22Rv1 (cell line): ENCODE measurements around the gene LETM1.

ENCODE experiments used
- H3K27ac ChIP-seq: fragments of 450-650 bp; 2 replicates; pipeline ENCODE4 v1.5.1; 2017
- CTCF ChIP-seq: fragments of 450-650 bp; IDR thresholded peaks from 2 replicates; pipeline ENCODE4 v1.5.1; 2017; ENCODE audit warnings: mild to moderate bottlenecking
- ZFX ChIP-seq: fragments of 450-650 bp; IDR thresholded peaks from 2 replicates; pipeline ENCODE4 v1.6.1; 2017; ENCODE audit warnings: antibody characterized with exemption, borderline replicate concordance

Gene LETM1

GRCh38 chr4:1779588-1780382 lies 76.2 kb downstream of the LETM1 start:
- no peak for TF ChIP-seq ZFX
- no peak for TF ChIP-seq CTCF
- no peak overlapping the region for H3K27ac ChIP-seq

GRCh38 chr4:1778642-1779392 lies 77.1 kb downstream of the LETM1 start:
- no peak for TF ChIP-seq CTCF
- no peak for TF ChIP-seq ZFX
- H3K27ac ChIP-seq, result no peak overlapping the region

GRCh38 chr4:1777822-1778641 lies 77.9 kb downstream of the LETM1 start:
- TF ChIP-seq ZFX (no peak), CTCF (no peak)
- no peak overlapping the region for H3K27ac ChIP-seq

- no peak for TF ChIP-seq ZFX
- no peak for TF ChIP-seq CTCF
- no peak overlapping the region for H3K27ac ChIP-seq
Observed at GRCh38 chr4:1776521-1777161, 79.3 kb downstream of the LETM1 start.

- H3K27ac ChIP-seq, result no peak overlapping the region
- TF ChIP-seq CTCF (no peak), ZFX (no peak)
Observed at GRCh38 chr4:1775731-1776500, 80.0 kb downstream of the LETM1 start.

GRCh38 chr4:1773754-1774153 lies 82.2 kb downstream of the LETM1 start:
- TF ChIP-seq ZFX (no peak), CTCF (no peak)
- H3K27ac ChIP-seq, result no peak overlapping the region
